ENCODE measurements around the gene SLC7A5. TPM values are rescaled to one million over a fixed set of nuclear protein-coding genes. Genes with fewer than 3 reads are reported as not detected.

The SLC7A5 gene
- total RNA-seq, 3 donors from 2014 or later (not counting 1 experiment from before 2014, with no cell fraction given) = 27.2 to 66.1 (median 34.2) TPM

DNA sequence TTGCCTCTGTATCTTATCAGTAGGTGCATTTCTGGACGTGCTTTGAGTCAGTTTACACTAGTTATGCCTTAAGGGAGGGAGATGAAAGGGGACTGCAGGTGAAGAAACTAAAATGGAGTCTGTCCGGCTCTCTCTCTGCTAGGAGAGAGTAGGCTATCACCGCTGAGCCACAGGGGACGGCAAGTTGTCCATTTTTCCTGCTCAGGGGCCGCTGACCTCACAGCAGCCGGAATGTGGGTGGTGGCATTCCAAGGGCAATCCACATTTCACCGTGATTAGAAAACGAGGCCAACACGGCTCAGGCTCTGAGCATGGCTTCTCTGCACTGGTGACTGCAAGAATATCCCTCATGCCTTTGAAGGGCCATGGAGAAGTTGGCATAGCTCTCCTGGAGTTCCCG lies 84.5 kb downstream of the SLC7A5 start:
- DNase-seq (no peak), ATAC-seq (no peak)
- H3K4me1 Mint-ChIP-seq = peaks cover 15% of the 10 kb centered on the region in 2 donors
- H3K36me3 Mint-ChIP-seq = no peaks in the 10 kb centered on the region
- Histone ChIP-seq H3K36me3 (ENCODE audit: control insufficient read depth, insufficient read depth, low read length) (no peaks in the 10 kb centered on the region), H3K27me3 (ENCODE audit: control insufficient read depth, insufficient read depth, low read length) (no peaks in the 10 kb centered on the region), H3K27ac (ENCODE audit: low read length) (no peak overlapping the region), H3K9me3 (ENCODE audit: control insufficient read depth, insufficient read depth, low read length) (peaks cover 3% of the 10 kb centered on the region), H3K4me1 (ENCODE audit: control insufficient read depth, insufficient read depth, low read length) (peaks cover 20% of the 10 kb centered on the region), H3K4me3 (ENCODE audit: low read length) (no peak overlapping the region)
- intact Hi-C loops (cut with micrococcal nuclease) = no loop called here
- H3K27ac Mint-ChIP-seq = no peak overlapping the region
- H3K4me3 Mint-ChIP-seq = no peak overlapping the region
- no peaks in the 10 kb centered on the region for H3K27me3 Mint-ChIP-seq (ENCODE audit: low read depth in 2 of 2)
- H3K9me3 Mint-ChIP-seq = no peaks in the 10 kb centered on the region
- WGBS (ENCODE audit: insufficient coverage) = 93% methylated on average over 10 of the region's 10 CpGs
- TF ChIP-seq, protein P1, sequence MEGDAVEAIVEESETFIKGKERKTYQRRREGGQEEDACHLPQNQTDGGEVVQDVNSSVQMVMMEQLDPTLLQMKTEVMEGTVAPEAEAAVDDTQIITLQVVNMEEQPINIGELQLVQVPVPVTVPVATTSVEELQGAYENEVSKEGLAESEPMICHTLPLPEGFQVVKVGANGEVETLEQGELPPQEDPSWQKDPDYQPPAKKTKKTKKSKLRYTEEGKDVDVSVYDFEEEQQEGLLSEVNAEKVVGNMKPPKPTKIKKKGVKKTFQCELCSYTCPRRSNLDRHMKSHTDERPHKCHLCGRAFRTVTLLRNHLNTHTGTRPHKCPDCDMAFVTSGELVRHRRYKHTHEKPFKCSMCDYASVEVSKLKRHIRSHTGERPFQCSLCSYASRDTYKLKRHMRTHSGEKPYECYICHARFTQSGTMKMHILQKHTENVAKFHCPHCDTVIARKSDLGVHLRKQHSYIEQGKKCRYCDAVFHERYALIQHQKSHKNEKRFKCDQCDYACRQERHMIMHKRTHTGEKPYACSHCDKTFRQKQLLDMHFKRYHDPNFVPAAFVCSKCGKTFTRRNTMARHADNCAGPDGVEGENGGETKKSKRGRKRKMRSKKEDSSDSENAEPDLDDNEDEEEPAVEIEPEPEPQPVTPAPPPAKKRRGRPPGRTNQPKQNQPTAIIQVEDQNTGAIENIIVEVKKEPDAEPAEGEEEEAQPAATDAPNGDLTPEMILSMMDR (IDR thresholded peaks at IDR 0.05) = no peak

DNA sequence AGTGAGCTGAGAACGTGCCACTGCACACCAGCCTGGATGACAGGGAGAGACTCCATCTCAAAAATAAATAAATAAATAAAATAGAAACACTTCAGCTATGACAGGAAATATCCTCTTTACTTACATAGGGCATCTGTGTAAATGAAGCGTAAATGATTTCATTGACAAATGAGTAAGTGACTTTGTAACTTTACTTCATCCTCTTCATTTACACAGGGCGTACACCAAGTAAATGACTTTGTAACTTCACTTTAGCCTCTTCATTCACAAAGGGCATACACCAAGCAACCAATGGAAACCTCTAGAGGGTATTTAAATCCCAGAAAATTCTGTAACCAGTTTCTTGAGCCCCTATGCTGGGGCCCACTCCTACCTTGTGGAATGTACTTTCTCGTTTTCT lies 87.3 kb downstream of the SLC7A5 start:
- ATAC-seq (no peak), DNase-seq (no peak)
- Histone ChIP-seq H3K9me3 (ENCODE audit: control insufficient read depth, insufficient read depth, low read length) (peaks cover 3% of the 10 kb centered on the region), H3K36me3 (ENCODE audit: control insufficient read depth, insufficient read depth, low read length) (no peaks in the 10 kb centered on the region), H3K27ac (ENCODE audit: low read length) (no peak overlapping the region), H3K27me3 (ENCODE audit: control insufficient read depth, insufficient read depth, low read length) (no peaks in the 10 kb centered on the region), H3K4me1 (ENCODE audit: control insufficient read depth, insufficient read depth, low read length) (peaks cover 44% of the 10 kb centered on the region), H3K4me3 (ENCODE audit: low read length) (no peak overlapping the region)
- 82% methylated on average over 2 of the region's 4 CpGs for WGBS (ENCODE audit: insufficient coverage)
- intact Hi-C loops (cut with micrococcal nuclease) = no loop called here
- H3K4me1 Mint-ChIP-seq = peaks cover 20 to 29% of the 10 kb centered on the region in 2 donors
- H3K4me3 Mint-ChIP-seq = no peak overlapping the region
- H3K9me3 Mint-ChIP-seq = no peaks in the 10 kb centered on the region
- no peaks in the 10 kb centered on the region for H3K27me3 Mint-ChIP-seq (ENCODE audit: low read depth in 2 of 2)
- no peak overlapping the region for H3K27ac Mint-ChIP-seq
- TF ChIP-seq, protein P1 (IDR thresholded peaks at IDR 0.05) = no peak
- no peaks in the 10 kb centered on the region for H3K36me3 Mint-ChIP-seq

DNA sequence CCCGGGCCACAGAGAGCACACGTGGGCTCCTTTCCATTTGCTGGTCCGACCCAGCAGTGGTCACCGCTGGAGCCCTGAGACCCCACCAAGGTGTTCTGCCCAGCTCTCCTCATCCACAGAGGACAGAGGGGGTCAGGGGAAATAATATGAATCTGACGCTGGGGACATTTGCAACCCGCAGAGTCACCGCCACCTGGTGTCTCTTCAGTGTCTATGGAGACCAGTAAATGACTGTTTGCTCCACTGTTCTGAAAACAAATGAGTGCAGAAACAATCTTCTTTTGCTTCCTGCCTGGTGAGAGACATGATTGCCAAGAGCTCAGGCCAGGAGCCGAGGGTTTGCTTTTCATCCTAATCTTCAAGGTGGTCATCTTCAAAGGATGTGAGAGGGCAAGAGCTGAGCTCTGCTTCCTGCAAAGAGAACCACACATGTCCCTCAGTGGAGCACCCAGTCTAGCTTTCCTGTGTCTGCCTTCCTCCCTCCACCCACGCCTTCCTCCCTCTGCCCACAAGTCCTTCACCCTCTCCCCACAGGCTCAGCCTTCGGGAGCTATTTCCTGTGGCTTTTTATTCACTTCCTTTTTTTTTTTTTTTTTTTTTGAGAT lies 88.8 kb downstream of the SLC7A5 start:
- ATAC-seq = peak in 1 of 3 donors; percentile 3
- H3K27me3 Mint-ChIP-seq (ENCODE audit: low read depth in 2 of 2) = no peaks in the 10 kb centered on the region

More for the DNA sequence above, 88.8 kb downstream of the SLC7A5 start:
- intact Hi-C loops (cut with micrococcal nuclease) = no loop called here
- peaks cover 20 to 29% of the 10 kb centered on the region in 2 donors for H3K4me1 Mint-ChIP-seq
- Histone ChIP-seq H3K36me3 (ENCODE audit: control insufficient read depth, insufficient read depth, low read length) (no peaks in the 10 kb centered on the region), H3K4me1 (ENCODE audit: control insufficient read depth, insufficient read depth, low read length) (peaks cover 44% of the 10 kb centered on the region), H3K4me3 (ENCODE audit: low read length) (no peak overlapping the region), H3K27me3 (ENCODE audit: control insufficient read depth, insufficient read depth, low read length) (no peaks in the 10 kb centered on the region), H3K9me3 (ENCODE audit: control insufficient read depth, insufficient read depth, low read length) (peaks cover 3% of the 10 kb centered on the region), H3K27ac (ENCODE audit: low read length) (peak overlapping the region; percentile 55)
- H3K36me3 Mint-ChIP-seq = no peaks in the 10 kb centered on the region
- 16% methylated on average over 8 of the region's 10 CpGs for WGBS (ENCODE audit: insufficient coverage)
- H3K4me3 Mint-ChIP-seq = peak overlapping the region; percentile 77
- TF ChIP-seq, protein P1 (IDR thresholded peaks at IDR 0.05) = no peak
- peak overlapping the region; percentile 87 to 90 for H3K27ac Mint-ChIP-seq
- no peaks in the 10 kb centered on the region for H3K9me3 Mint-ChIP-seq
- peak in 1 of 2 donors; percentile 70 for DNase-seq

Other genes with a start within 250 kb of the SLC7A5 start
- 100 to 1,000 TPM; 210 to 311 (median 210) TPM for gene KLHDC4, start 103.5 kb downstream of the SLC7A5 start, total RNA-seq
- gene CA5A, start 67.0 kb upstream of the SLC7A5 start, total RNA-seq = not detected
- 100 to 1,000 TPM in 2 of 3 donors, 10 to 100 TPM in 1; 88.8 to 117 (median 117) TPM for gene BANP, start 81.9 kb upstream of the SLC7A5 start, total RNA-seq